ENCODE results near the gene SPTLC3. TPM values are rescaled to one million over a fixed set of nuclear protein-coding genes. Genes with fewer than 3 reads are reported as not detected.
A peak's percentile ranks its signal among the peaks of the same experiment; 100 is the strongest.

SPTLC3 gene
- total and polyA plus RNA-seq, 2 of the 13 experiments (the other 11 are each of a cell fraction or from before 2014, with no cell fraction given), result 20.5 to 95.6 TPM

DNA sequence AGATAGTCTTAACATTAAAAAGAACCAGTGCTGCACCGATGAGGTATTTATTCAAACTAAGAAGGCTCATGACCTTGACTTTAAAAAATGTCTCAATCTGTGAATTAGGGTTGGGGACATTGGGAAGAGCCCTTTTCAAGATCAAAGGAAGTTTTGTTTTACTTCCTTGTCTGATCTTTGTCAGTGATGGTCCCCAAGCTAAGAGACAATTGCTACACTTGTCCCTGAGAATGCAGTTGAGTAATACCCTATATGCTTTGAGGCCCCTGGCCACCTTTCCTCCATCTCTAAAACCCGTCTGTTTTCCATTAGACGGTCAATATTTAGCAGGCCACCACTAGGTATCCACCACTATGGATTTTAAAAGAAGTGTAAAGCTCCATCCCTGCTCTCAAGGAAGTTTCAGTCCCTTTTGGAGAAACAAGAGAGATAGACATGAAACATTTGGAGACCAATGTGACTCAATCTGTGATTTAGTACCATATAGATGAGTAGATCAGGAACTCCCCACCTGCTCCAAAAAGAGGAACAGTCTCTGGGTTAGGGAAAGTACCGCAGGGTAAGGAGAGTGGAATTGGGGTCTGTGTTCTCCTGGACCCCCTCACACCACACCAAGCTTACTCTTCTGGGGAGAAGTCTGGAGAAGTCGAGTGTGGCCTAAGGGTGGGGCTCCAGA is 113.2 kb downstream of the SPTLC3 start (continued):
- TF ChIP-seq ERF (CRISPR knock-in tag; IDR thresholded peaks at IDR 0.05) (peak; percentile 24; the same call in 1 of the 2 replicates), SALL1 (CRISPR knock-in tag; IDR thresholded peaks at IDR 0.05) (peak; percentile 46; the same call in 1 of the 2 replicates), ZNF773 (CRISPR knock-in tag; IDR thresholded peaks at IDR 0.05; ENCODE audit: borderline replicate concordance) (no peak), FOXJ3 (CRISPR knock-in tag; IDR thresholded peaks at IDR 0.05; ENCODE audit: borderline replicate concordance) (peak; percentile 84; the same call in 1 of the 2 replicates), LCORL (IDR thresholded peaks at IDR 0.05) (no peak), LCORL (CRISPR knock-in tag; IDR thresholded peaks at IDR 0.05) (peak; percentile 76), ZNF780A (CRISPR knock-in tag; IDR thresholded peaks at IDR 0.05) (no peak), CCAR2 (optimal IDR thresholded peaks at IDR 0.05; ENCODE audit: low read depth, low read length) (peak; percentile 78), RBM39 (IDR thresholded peaks at IDR 0.05; ENCODE audit: low read depth, low read length, poor library complexity, severe bottlenecking) (no peak), NR2F2 (IDR thresholded peaks at IDR 0.05; ENCODE audit: borderline replicate concordance, low read depth) (peak; percentile 79; the same call in 1 of the 2 replicates), ELF4 (CRISPR knock-in tag; IDR thresholded peaks at IDR 0.05; ENCODE audit: borderline replicate concordance) (no peak), SYNCRIP (IDR thresholded peaks at IDR 0.05; ENCODE audit: insufficient read depth, low read depth, low read length) (no peak), KLF15 (CRISPR knock-in tag; IDR thresholded peaks at IDR 0.05; ENCODE audit: borderline replicate concordance) (no peak), NCOR1 (IDR thresholded peaks at IDR 0.05; ENCODE audit: borderline replicate concordance, low read length) (peak; percentile 79; the same call in 1 of the 2 replicates), RBM22 (optimal IDR thresholded peaks at IDR 0.05; ENCODE audit: low read length) (peak; percentile 77), KLF6 (CRISPR knock-in tag; IDR thresholded peaks at IDR 0.05) (peak; percentile 66; the same call in 1 of the 2 replicates), POLR2A (IDR thresholded peaks at IDR 0.05; ENCODE audit: insufficient read depth in 1 of 2, low read depth in 2 of 2, low read length in 2 of 2) (no peak), SCMH1 (CRISPR knock-in tag; IDR thresholded peaks at IDR 0.05; ENCODE audit: borderline replicate concordance) (no peak)
- TF ChIP-seq, protein P1, sequence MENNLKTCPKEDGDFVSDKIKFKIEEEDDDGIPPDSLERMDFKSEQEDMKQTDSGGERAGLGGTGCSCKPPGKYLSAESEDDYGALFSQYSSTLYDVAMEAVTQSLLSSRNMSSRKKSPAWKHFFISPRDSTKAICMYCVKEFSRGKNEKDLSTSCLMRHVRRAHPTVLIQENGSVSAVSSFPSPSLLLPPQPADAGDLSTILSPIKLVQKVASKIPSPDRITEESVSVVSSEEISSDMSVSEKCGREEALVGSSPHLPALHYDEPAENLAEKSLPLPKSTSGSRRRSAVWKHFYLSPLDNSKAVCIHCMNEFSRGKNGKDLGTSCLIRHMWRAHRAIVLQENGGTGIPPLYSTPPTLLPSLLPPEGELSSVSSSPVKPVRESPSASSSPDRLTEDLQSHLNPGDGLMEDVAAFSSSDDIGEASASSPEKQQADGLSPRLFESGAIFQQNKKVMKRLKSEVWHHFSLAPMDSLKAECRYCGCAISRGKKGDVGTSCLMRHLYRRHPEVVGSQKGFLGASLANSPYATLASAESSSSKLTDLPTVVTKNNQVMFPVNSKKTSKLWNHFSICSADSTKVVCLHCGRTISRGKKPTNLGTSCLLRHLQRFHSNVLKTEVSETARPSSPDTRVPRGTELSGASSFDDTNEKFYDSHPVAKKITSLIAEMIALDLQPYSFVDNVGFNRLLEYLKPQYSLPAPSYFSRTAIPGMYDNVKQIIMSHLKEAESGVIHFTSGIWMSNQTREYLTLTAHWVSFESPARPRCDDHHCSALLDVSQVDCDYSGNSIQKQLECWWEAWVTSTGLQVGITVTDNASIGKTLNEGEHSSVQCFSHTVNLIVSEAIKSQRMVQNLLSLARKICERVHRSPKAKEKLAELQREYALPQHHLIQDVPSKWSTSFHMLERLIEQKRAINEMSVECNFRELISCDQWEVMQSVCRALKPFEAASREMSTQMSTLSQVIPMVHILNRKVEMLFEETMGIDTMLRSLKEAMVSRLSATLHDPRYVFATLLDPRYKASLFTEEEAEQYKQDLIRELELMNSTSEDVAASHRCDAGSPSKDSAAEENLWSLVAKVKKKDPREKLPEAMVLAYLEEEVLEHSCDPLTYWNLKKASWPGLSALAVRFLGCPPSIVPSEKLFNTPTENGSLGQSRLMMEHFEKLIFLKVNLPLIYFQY (CRISPR knock-in tag; IDR thresholded peaks at IDR 0.05; ENCODE audit: borderline replicate concordance), result no peak
- TF ChIP-seq, protein P2, sequence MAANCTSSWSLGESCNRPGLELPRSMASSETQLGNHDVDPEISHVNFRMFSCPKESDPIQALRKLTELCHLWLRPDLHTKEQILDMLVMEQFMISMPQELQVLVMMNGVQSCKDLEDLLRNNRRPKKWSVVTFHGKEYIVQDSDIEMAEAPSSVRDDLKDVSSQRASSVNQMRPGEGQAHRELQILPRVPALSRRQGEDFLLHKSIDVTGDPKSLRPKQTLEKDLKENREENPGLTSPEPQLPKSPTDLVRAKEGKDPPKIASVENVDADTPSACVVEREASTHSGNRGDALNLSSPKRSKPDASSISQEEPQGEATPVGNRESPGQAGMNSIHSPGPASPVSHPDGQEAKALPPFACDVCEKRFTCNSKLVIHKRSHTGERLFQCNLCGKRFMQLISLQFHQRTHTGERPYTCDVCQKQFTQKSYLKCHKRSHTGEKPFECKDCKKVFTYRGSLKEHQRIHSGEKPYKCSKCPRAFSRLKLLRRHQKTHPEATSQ (CRISPR knock-in tag; IDR thresholded peaks at IDR 0.05; ENCODE audit: borderline replicate concordance), result 0 out of 2 replicates have a peak, but pooled peaks have one; percentile 34
- TF ChIP-seq, protein P3, sequence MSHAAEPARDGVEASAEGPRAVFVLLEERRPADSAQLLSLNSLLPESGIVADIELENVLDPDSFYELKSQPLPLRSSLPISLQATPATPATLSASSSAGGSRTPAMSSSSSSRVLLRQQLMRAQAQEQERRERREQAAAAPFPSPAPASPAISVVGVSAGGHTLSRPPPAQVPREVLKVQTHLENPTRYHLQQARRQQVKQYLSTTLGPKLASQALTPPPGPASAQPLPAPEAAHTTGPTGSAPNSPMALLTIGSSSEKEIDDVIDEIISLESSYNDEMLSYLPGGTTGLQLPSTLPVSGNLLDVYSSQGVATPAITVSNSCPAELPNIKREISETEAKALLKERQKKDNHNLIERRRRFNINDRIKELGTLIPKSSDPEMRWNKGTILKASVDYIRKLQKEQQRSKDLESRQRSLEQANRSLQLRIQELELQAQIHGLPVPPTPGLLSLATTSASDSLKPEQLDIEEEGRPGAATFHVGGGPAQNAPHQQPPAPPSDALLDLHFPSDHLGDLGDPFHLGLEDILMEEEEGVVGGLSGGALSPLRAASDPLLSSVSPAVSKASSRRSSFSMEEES (CRISPR knock-in tag; IDR thresholded peaks at IDR 0.05), result no peak
- TF ChIP-seq, protein P4, sequence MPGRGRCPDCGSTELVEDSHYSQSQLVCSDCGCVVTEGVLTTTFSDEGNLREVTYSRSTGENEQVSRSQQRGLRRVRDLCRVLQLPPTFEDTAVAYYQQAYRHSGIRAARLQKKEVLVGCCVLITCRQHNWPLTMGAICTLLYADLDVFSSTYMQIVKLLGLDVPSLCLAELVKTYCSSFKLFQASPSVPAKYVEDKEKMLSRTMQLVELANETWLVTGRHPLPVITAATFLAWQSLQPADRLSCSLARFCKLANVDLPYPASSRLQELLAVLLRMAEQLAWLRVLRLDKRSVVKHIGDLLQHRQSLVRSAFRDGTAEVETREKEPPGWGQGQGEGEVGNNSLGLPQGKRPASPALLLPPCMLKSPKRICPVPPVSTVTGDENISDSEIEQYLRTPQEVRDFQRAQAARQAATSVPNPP (CRISPR knock-in tag; IDR thresholded peaks at IDR 0.05), result no peak
